IPS-15b (cell line): ENCODE measurements around the gene SGMS1.
A peak's percentile ranks its signal among the peaks of the same experiment; 100 is the strongest.

Source experiments
- H3K27me3 ChIP-seq: one replicate; pipeline ENCODE4 v1.6.1; 2013; ENCODE audit warnings: low read length; ENCODE audit not compliant: control insufficient read depth, insufficient read depth
- H3K36me3 ChIP-seq: one replicate; pipeline ENCODE4 v1.6.1; 2013; ENCODE audit warnings: low read length; ENCODE audit not compliant: control insufficient read depth, insufficient read depth
- H3K4me1 ChIP-seq: one replicate; pipeline ENCODE4 v1.6.1; 2013; ENCODE audit warnings: mild to moderate bottlenecking, low read length; ENCODE audit not compliant: control insufficient read depth, insufficient read depth
- H3K4me3 ChIP-seq: one replicate; pipeline ENCODE4 v1.5.1; 2013; ENCODE audit warnings: low read depth, low read length
- H3K9ac ChIP-seq: one replicate; pipeline ENCODE4 v1.6.1; 2013; ENCODE audit warnings: low read depth, mild to moderate bottlenecking, low read length
- H3K9me3 ChIP-seq: one replicate; pipeline ENCODE4 v1.6.1; 2013; ENCODE audit warnings: mild to moderate bottlenecking, low read length; ENCODE audit not compliant: control insufficient read depth, insufficient read depth

Gene SGMS1

GRCh38 chr10:50619166-50619565 is 4.6 kb downstream of the SGMS1 start:
- H3K4me3 ChIP-seq, result peak overlapping the region; percentile 20
- no peaks in the 10 kb centered on the region for H3K36me3 ChIP-seq
- H3K4me1 ChIP-seq, result peaks cover 50% of the 10 kb centered on the region
- no peak overlapping the region for H3K9ac ChIP-seq
- peaks cover 3% of the 10 kb centered on the region for H3K27me3 ChIP-seq
- H3K9me3 ChIP-seq, result no peaks in the 10 kb centered on the region

- Histone ChIP-seq H3K27me3 (peaks cover 3% of the 10 kb centered on the region), H3K9ac (no peak overlapping the region), H3K4me1 (peaks cover 56% of the 10 kb centered on the region), H3K9me3 (no peaks in the 10 kb centered on the region), H3K36me3 (no peaks in the 10 kb centered on the region), H3K4me3 (peak overlapping the region; percentile 20)
Measured at GRCh38 chr10:50618624-50619023, 5.1 kb downstream of the SGMS1 start.

GRCh38 chr10:50615658-50616057 is 8.1 kb downstream of the SGMS1 start:
- no peaks in the 10 kb centered on the region for H3K9me3 ChIP-seq
- H3K4me1 ChIP-seq, result peaks cover 63% of the 10 kb centered on the region
- no peaks in the 10 kb centered on the region for H3K36me3 ChIP-seq
- no peak overlapping the region for H3K9ac ChIP-seq
- no peaks in the 10 kb centered on the region for H3K27me3 ChIP-seq
- no peak overlapping the region for H3K4me3 ChIP-seq

- H3K4me1 ChIP-seq, result peaks cover 52% of the 10 kb centered on the region
- no peaks in the 10 kb centered on the region for H3K36me3 ChIP-seq
- H3K9me3 ChIP-seq, result no peaks in the 10 kb centered on the region
Measured at GRCh38 chr10:50614444-50615137, 9.2 kb downstream of the SGMS1 start.

GRCh38 chr10:50613726-50614443 is 9.9 kb downstream of the SGMS1 start:
- Histone ChIP-seq H3K27me3 (no peaks in the 10 kb centered on the region), H3K4me3 (no peak overlapping the region), H3K4me1 (peaks cover 47% of the 10 kb centered on the region), H3K9ac (no peak overlapping the region), H3K9me3 (no peaks in the 10 kb centered on the region), H3K36me3 (no peaks in the 10 kb centered on the region)

More at GRCh38 chr10:50614444-50615137, 9.2 kb downstream of the SGMS1 start:
- no peaks in the 10 kb centered on the region for H3K27me3 ChIP-seq
- H3K4me3 ChIP-seq, result no peak overlapping the region
- no peak overlapping the region for H3K9ac ChIP-seq

GRCh38 chr10:50613150-50613549 is 10.6 kb downstream of the SGMS1 start:
- H3K36me3 ChIP-seq, result no peaks in the 10 kb centered on the region
- no peaks in the 10 kb centered on the region for H3K27me3 ChIP-seq
- H3K9me3 ChIP-seq, result no peaks in the 10 kb centered on the region
- H3K4me3 ChIP-seq, result no peak overlapping the region
- H3K9ac ChIP-seq, result no peak overlapping the region
- peaks cover 40% of the 10 kb centered on the region for H3K4me1 ChIP-seq

- Histone ChIP-seq H3K4me1 (peaks cover 30% of the 10 kb centered on the region), H3K4me3 (no peak overlapping the region), H3K36me3 (no peaks in the 10 kb centered on the region), H3K27me3 (no peaks in the 10 kb centered on the region), H3K9me3 (no peaks in the 10 kb centered on the region), H3K9ac (no peak overlapping the region)
Measured at GRCh38 chr10:50610368-50610767, 13.4 kb downstream of the SGMS1 start.

- H3K4me1 ChIP-seq, result peaks cover 13% of the 10 kb centered on the region
- no peaks in the 10 kb centered on the region for H3K27me3 ChIP-seq
- H3K36me3 ChIP-seq, result no peaks in the 10 kb centered on the region
- no peak overlapping the region for H3K4me3 ChIP-seq
- no peak overlapping the region for H3K9ac ChIP-seq
- H3K9me3 ChIP-seq, result no peaks in the 10 kb centered on the region
Measured at GRCh38 chr10:50607356-50607925, 16.3 kb downstream of the SGMS1 start.

GRCh38 chr10:50605951-50606270 is 17.8 kb downstream of the SGMS1 start:
- Histone ChIP-seq H3K9ac (no peak overlapping the region), H3K9me3 (no peaks in the 10 kb centered on the region), H3K36me3 (no peaks in the 10 kb centered on the region), H3K4me3 (no peak overlapping the region), H3K27me3 (no peaks in the 10 kb centered on the region), H3K4me1 (peaks cover 10% of the 10 kb centered on the region)

- H3K9ac ChIP-seq, result no peak overlapping the region
- H3K9me3 ChIP-seq, result no peaks in the 10 kb centered on the region
- no peaks in the 10 kb centered on the region for H3K27me3 ChIP-seq
- H3K36me3 ChIP-seq, result no peaks in the 10 kb centered on the region
- H3K4me1 ChIP-seq, result peaks cover 10% of the 10 kb centered on the region
- H3K4me3 ChIP-seq, result no peak overlapping the region
Measured at GRCh38 chr10:50605269-50605950, 18.3 kb downstream of the SGMS1 start.

GRCh38 chr10:50604809-50605208 is 18.9 kb downstream of the SGMS1 start:
- Histone ChIP-seq H3K36me3 (no peaks in the 10 kb centered on the region), H3K9ac (no peak overlapping the region), H3K4me1 (peaks cover 10% of the 10 kb centered on the region), H3K4me3 (no peak overlapping the region), H3K9me3 (no peaks in the 10 kb centered on the region), H3K27me3 (no peaks in the 10 kb centered on the region)
